K562 (cell line): Measurements from ENCODE around the gene SGPP2.

Source experiments
- CAMTA2 ChIP-seq: fragments of 250-450 bp; sonication (Bioruptor Pico); conservative IDR thresholded peaks from 2 replicates; pipeline ENCODE4 v1.5.1; 2022
- CBX5 ChIP-seq: IDR thresholded peaks from 2 replicates; pipeline ENCODE4 v1.6.1; 2014; ENCODE audit warnings: low read depth, borderline replicate concordance
- CEBPZ ChIP-seq: fragments of 150-350 bp; IDR thresholded peaks from 2 replicates; pipeline ENCODE4 v1.6.1; 2014; ENCODE audit warnings: low read depth, mild to moderate bottlenecking, low read length, borderline replicate concordance
- EHMT2 ChIP-seq: fragments of 450-650 bp; IDR thresholded peaks from 2 replicates; pipeline ENCODE4 v1.6.1; 2018; ENCODE audit warnings: antibody characterized with exemption
- JUND ChIP-seq, 2 experiments: IDR thresholded peaks; 2 replicates in 1 of 2; 3 replicates in 1 of 2; pipeline ENCODE4 v1.6.1; 2011; ENCODE audit warnings: borderline replicate concordance in 2 of 2, low read depth in 2 of 2, low read length in 2 of 2, improper control_type of control experiment in 1 of 2, missing biosample characterization in 1 of 2, missing genetic modification characterization in 1 of 2, missing genetic modification reagents in 1 of 2
- NRF1 ChIP-seq, 2 experiments: fragments of 450-650 bp; IDR thresholded peaks in 1 of 2; conservative IDR thresholded peaks in 1 of 2; 2 replicates each; pipeline ENCODE4 v1.6.1; 2014; ENCODE audit warnings: mild to moderate bottlenecking in 2 of 2
- SRF ChIP-seq, 2 experiments: fragments of 250-450, 450-650 bp in 1 of 2; sonication (Bioruptor Pico) in 1 of 2; sonication (generic) in 1 of 2; formaldehyde crosslinking; IDR thresholded peaks; 2 replicates each; pipeline versions ENCODE4 v1.5.0 to v1.5.1; 2020 to 2022; ENCODE audit warnings: mild to moderate bottlenecking in 1 of 2, missing genetic modification reagents in 1 of 2

- TF ChIP-seq EHMT2 = no peak
- no peak for TF ChIP-seq NRF1 (conservative IDR thresholded peaks at IDR 0.05 in 1 of 2, IDR thresholded peaks at IDR 0.05 in 1 of 2)
- TF ChIP-seq JUND (IDR thresholded peaks at IDR 0.05; ENCODE audit: borderline replicate concordance, low read depth, low read length) = no peak
- no peak for TF ChIP-seq JUND (tag; IDR thresholded peaks at IDR 0.05; ENCODE audit: borderline replicate concordance, low read depth, low read length)
- TF ChIP-seq CAMTA2 (CRISPR knock-in tag) = no peak
- no peak for TF ChIP-seq CEBPZ
- no peak for TF ChIP-seq SRF (CRISPR knock-in tag; IDR thresholded peaks at IDR 0.05)
- TF ChIP-seq CBX5 = no peak
Measured at GRCh38 chr2:222504191-222504590, 79.8 kb downstream of the SGPP2 start.
